GM12892 (cell line): ENCODE data around the gene ARHGAP26.
"Not testable (repeated sequence)": the region's sequence is repeated elsewhere in the genome, so short reads cannot be mapped to it uniquely, and the experiment has no call there.

Source experiments
- DNase-seq: peaks from one replicate; pipeline ENCODE4 v3.0.0; 2011; ENCODE audit not compliant: insufficient read length
- FAIRE-seq: peaks from 2 replicates; lab custom pipeline; 2011; peaks lifted over from hg19 to GRCh38; lab: Jason Lieb, UNC
- POLR2A ChIP-seq: IDR thresholded peaks from 2 replicates; pipeline ENCODE4 v1.6.1; 2011; ENCODE audit warnings: low read depth, low read length, control low read depth
- POLR2AphosphoS5 ChIP-seq: IDR thresholded peaks from 2 replicates; pipeline ENCODE4 v1.6.1; 2011; ENCODE audit warnings: low read depth, low read length, control low read depth
- TAF1 ChIP-seq: IDR thresholded peaks from 2 replicates; pipeline ENCODE4 v1.6.1; 2011; ENCODE audit warnings: low read depth, mild to moderate bottlenecking, control low read depth, low read length, borderline replicate concordance

The ARHGAP26 gene

GRCh38 chr5:142911170-142911569 is 141.0 kb downstream of the ARHGAP26 start:
- no peak for TF ChIP-seq POLR2AphosphoS5
- TF ChIP-seq TAF1: no peak
- TF ChIP-seq POLR2A: no peak
- no peak for DNase-seq
- no peak for FAIRE-seq

- no peak for DNase-seq
- TF ChIP-seq POLR2A (no peak), POLR2AphosphoS5 (no peak), TAF1 (no peak)
- FAIRE-seq: no peak
Measured at GRCh38 chr5:142911775-142912174, 141.6 kb downstream of the ARHGAP26 start.

DNA sequence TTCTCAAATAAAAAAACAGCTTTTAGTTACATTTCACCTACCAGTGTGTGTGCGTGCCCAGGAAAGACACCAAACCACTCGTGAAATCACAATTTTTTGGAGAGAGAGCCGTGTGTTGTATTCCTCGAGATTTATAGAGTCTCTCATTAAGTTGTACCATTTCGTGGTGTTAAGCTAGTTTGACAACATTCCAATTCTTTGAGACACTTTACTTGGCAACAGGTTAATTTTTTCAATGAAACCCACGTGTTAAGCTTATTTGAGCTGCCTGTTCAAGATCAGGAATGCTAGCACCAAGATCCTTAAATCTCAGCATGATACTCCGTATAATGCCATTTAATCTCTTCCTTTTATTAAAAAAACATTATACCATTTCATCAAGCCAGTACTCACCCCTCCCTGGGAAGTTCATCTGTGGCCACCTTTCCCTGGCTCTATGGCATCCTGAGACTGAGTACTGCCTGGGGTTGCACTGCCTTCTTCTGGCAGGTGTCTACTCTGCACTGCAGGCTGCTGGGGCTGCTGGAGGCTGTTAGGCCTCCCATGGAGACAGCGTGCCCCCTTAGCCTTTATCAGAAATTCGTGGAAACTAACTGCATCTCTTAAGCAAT is 143.7 kb downstream of the ARHGAP26 start:
- no peak for TF ChIP-seq POLR2A
- TF ChIP-seq POLR2AphosphoS5: no peak
- TF ChIP-seq TAF1: no peak
- FAIRE-seq (no peak), DNase-seq (no peak)

DNA sequence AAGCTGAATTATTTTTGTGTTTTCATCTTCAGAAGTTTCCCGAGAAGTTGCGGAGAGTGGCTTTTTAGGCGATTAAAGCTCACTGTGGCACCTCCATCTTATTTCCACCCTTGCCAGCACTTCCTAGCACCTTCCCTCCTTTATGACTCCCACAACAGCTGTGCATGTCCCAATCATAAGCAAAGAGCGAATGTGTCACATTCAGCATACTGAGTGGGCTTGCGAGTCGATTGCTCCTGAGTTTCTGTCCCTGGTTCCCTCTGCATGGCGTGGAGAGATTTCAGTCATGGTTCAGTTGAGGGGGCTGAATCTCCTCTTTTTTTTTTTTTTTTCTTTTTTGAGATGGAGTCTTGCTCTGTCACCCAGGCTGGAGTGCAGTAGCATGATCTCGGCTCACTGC is 144.9 kb downstream of the ARHGAP26 start:
- FAIRE-seq: no peak
- TF ChIP-seq TAF1 (no peak), POLR2AphosphoS5 (no peak), POLR2A (no peak)

DNA sequence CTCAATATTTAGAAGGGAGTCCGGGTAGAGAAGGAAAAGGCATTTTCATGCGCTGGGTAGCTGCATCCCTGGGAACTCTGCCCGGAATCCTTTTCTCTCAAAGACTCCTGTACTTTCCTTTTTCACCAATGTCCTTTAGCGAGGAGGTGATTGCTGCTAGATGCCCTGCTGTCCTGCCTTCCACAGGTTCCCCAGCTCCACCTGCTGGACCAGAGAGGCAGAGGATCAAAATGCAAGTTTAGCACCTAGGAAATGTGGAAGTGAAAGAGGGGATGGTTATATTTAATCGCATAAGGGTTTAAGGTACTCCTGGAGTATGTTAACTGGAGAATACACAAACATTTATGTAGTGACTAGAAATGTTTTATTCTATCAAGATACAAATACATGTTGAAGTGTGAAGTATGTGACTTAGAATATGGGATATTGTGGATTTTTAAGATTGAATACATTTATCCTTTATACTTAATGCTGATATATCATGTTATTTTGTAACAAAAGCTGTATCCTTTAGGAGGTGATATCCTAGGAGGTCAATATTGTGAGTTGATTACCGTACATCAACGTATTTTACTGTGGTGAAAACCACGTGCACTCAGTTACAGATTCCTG is 145.7 kb downstream of the ARHGAP26 start:
- FAIRE-seq (peak; percentile 78), DNase-seq (no peak)
- TF ChIP-seq TAF1 (no peak), POLR2AphosphoS5 (no peak), POLR2A (no peak)

More for the DNA sequence above, 144.9 kb downstream of the ARHGAP26 start:
- no peak for DNase-seq

DNA sequence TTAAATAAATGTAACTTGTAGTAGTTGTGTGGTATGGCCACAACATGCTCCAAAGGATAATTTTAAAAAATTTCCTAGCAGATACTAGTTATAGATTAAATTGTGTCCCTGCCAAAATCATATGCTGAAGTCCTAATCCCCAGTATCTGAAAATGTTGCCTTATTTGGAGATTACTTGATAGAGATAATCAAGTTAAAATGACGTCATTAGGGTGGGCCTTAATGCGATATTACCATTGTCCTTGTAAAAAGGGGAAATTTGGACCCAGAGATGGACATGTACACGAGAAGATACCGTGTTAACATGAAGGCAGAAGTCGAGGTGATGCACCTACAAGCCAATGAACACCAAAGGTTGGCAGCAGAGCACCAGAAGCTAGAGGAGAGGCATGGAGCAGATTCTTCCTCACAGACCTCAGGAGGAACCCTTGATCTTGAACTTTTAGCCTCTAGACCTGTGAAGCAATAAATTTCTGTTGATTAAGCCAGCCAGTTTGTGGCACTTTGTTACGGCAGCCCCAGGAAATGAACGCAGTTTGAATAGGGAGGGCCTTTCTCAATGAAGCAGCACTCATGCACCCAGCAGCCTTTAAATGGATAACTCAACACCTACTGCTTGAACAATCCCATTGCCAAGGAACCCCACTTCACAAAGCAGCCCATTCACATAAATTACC is 148.9 kb downstream of the ARHGAP26 start:
- no peak for FAIRE-seq
- no peak for TF ChIP-seq POLR2AphosphoS5
- no peak for TF ChIP-seq TAF1
- TF ChIP-seq POLR2A: no peak
- DNase-seq: no peak

DNA sequence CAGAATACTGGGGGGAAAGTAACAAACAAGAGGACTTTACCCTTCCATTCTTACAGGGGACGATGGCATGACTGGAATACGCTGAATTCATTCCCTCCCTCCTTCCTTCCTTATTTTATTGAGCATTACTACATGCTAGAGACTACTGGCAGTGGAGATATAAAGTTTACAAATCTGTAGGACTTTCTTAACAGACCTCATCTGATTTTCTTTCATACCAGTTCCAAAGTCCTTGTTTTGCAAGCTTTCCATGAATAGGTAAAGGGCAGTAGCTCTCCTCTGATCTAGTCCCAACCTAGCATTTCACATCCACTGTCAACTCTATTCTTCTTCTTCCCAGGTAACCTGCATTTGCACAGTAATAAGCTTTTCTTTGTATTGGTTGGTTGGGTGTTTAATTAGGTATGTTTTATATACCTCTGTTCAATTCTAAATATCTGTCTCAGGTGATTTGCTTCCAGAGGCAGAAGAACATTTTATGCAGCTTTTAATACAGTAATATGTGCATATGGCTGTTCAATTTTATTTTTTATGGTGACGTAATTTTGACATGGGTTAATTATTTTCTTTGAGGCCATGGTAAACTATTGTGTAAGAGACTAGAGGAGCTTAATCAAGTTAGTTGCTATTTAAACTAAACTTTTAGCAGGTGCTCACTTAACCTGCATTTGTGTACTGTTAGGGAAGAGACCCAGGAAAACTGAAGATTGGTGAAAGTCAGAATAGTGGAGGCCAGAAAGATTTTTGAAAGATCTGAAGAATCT is 150.9 kb downstream of the ARHGAP26 start:
- DNase-seq (no peak), FAIRE-seq (no peak)
- TF ChIP-seq POLR2A (no peak), POLR2AphosphoS5 (no peak), TAF1 (no peak)

GRCh38 chr5:142922223-142922952 is 152.2 kb downstream of the ARHGAP26 start:
- FAIRE-seq: peak; percentile 82

DNA sequence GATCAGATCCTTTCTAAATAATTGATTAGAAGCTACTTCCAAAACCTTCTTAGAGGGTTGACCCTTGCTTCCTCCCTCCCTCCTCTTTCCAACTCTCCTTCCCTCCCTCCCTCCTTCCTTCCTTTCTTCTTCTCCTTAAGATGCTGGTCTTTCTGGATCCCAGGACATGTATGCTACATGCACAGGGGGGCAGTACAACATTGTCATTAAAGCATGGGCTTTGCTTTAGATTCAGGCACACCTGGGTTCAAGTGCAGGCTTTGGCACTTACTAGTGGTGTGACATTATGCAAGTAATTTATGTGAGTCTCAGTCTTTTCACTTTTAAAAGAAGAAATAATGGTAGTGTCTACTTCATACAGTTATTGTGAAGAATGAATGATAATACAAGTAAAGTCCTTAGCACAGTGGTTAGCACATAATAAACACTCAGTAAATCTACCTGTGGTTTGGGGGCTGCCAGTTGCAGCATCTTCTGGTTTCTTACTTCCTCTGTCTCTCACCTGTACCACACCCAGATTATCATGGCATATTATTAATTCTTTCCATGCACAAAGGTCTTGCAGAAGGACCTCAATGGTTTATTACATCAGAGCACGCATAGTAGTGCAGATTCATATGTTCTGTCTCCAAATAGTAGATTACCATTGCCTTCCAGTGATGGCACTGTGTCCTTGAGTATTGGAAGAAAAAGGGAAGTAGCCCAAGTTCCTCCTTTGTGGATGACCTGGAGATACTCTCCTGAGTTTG is 154.1 kb downstream of the ARHGAP26 start:
- no peak for FAIRE-seq
- TF ChIP-seq POLR2AphosphoS5 (no peak), POLR2A (no peak), TAF1 (no peak)
- no peak for DNase-seq

More at GRCh38 chr5:142922223-142922952, 152.2 kb downstream of the ARHGAP26 start:
- no peak for DNase-seq
- TF ChIP-seq TAF1 (no peak), POLR2AphosphoS5 (no peak), POLR2A (no peak)

GRCh38 chr5:142925795-142926194 is 155.6 kb downstream of the ARHGAP26 start:
- FAIRE-seq (no peak), DNase-seq (no peak)
- TF ChIP-seq POLR2AphosphoS5 (no peak), POLR2A (no peak), TAF1 (no peak)

DNA sequence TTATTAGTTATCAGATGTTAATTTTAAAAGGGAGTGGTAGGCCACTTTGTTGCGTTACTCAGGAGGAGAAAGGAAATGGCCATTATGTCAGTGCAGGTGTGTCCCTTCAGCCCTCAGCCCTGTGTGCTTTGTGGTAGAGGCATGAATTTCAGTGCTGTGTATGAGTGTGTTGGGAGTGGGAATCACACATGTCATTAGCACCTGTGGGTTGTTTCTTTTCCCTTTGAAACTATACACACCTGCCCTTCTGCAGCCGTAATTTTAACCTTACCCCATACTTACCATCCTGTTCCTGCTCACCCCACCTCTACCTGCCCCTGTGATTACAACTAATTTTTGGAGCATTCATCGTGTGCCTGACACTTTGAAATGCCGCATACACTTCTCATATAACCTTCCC is 156.4 kb downstream of the ARHGAP26 start:
- DNase-seq (no peak), FAIRE-seq (no peak)
- TF ChIP-seq TAF1: no peak
- no peak for TF ChIP-seq POLR2A
- no peak for TF ChIP-seq POLR2AphosphoS5

DNA sequence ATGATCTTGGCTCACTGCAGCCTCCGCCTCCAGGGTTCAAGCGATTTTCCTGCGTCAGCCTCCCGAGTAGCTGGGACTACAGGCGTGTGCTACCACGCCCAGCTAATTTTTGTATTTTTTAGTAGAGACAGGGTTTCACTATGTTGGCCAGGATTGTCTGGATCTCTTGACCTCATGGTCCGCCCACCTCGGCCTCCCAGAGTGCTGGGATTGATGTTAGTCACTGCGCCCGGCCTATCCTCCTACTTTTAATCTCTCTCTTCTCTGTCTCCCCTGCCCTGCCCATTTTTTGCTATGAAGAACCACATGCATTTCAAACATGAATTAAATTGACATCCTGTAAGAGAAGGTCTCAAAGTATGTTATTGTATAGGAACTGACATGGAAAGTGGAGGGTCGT is 158.8 kb downstream of the ARHGAP26 start:
- FAIRE-seq: not testable (repeated sequence)

More for the DNA sequence above, 158.8 kb downstream of the ARHGAP26 start:
- not testable (repeated sequence) for DNase-seq
